Measurements from ENCODE around the gene VRTN. TPM values are rescaled to one million over a fixed set of nuclear protein-coding genes. Genes with fewer than 3 reads are reported as not detected.
A peak's percentile ranks its signal among the peaks of the same experiment; 100 is the strongest.

The VRTN gene
- total RNA-seq, 1 experiment from 2014 or later = 140 TPM

DNA sequence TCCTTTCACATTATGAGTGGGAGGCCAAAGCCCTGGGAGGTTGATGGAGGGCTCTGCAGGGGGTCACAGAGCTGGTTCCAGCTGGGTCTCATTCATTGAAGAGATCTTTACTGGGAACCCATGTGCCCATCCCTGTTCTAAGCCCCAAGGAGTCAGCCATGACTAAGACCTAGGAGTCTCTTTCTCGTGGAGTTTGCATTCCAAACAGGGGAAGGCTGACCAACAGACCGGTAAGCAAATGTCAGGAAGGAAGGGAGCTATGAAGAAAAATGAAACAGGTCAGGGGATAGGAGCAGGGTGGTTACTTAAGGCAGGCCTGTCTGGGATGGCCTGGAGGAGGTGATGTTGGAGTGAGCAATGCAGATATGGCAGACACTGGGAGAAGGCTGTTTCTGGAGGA lies 46.3 kb downstream of the VRTN start:
- DNase-seq = peak; percentile 15
- Histone ChIP-seq H3K4me3 (ENCODE audit: insufficient read depth, low read depth, low read length) (no peak overlapping the region), H3K36me3 (replicated peaks; ENCODE audit: control insufficient read depth, insufficient read depth, low read length) (no peaks in the 10 kb centered on the region), H3K27me3 (ENCODE audit: control insufficient read depth, insufficient read depth, low read length) (no peaks in the 10 kb centered on the region)

DNA sequence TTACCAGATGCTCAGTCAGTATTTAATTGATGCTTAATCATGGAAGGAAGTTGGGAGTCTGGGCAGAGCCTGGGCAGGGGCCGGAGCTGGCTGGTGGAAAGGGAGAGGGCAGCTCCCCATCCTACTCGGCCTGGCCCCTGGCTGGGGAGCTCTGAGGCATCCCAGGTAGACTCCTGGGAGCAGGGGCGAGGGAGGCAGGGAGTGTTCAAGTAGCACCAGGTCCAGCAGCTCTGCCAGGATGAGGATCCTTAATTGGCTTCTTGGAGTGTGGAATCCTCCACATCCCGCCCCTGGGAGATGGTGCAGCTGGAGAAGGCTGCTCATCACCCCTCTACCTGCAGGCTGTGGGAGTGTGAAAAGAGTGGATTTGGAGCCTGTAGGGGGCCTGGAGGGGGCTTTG lies 46.8 kb downstream of the VRTN start:
- H3K27me3 ChIP-seq (ENCODE audit: control insufficient read depth, insufficient read depth, low read length) = no peaks in the 10 kb centered on the region
- no peak overlapping the region for H3K4me3 ChIP-seq (ENCODE audit: insufficient read depth, low read depth, low read length)
- peak; percentile 37 for DNase-seq
- H3K36me3 ChIP-seq (replicated peaks; ENCODE audit: control insufficient read depth, insufficient read depth, low read length) = no peaks in the 10 kb centered on the region

DNA sequence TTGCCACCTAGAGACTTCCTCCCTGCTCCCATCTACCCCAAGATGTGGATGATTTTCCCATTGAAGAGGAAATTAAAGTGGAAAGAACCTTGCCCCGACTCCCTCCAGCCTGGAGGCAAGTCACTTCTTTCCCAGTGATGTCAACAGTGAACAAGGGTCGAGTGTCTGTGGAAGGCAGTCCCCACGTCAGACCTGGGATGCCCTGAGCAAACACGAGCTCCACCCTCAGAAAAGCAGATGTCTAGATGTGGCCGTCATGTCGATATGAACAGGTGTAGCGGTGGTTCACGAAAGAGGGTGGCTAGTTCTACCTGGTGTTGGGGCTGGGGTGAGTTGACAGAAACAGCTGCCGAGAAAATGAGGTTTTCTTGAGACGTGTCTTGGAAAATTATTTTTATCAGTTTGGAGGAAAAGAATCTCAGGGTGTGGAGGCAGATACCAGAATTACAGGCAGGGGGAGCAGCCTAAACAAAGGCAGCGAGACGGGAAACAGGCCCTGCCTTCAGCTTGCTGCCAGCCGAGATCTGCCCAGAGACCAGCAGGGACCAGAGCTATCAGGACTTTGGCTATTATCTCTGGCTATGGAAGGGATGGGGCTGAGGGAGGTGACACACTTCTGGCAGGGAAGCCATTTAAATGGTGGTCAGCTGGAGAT lies 51.9 kb downstream of the VRTN start:
- Histone ChIP-seq H3K4me3 (ENCODE audit: insufficient read depth, low read depth, low read length) (no peak overlapping the region), H3K27me3 (ENCODE audit: control insufficient read depth, insufficient read depth, low read length) (no peaks in the 10 kb centered on the region), H3K36me3 (replicated peaks; ENCODE audit: control insufficient read depth, insufficient read depth, low read length) (no peaks in the 10 kb centered on the region)
- DNase-seq = peak; percentile 78

DNA sequence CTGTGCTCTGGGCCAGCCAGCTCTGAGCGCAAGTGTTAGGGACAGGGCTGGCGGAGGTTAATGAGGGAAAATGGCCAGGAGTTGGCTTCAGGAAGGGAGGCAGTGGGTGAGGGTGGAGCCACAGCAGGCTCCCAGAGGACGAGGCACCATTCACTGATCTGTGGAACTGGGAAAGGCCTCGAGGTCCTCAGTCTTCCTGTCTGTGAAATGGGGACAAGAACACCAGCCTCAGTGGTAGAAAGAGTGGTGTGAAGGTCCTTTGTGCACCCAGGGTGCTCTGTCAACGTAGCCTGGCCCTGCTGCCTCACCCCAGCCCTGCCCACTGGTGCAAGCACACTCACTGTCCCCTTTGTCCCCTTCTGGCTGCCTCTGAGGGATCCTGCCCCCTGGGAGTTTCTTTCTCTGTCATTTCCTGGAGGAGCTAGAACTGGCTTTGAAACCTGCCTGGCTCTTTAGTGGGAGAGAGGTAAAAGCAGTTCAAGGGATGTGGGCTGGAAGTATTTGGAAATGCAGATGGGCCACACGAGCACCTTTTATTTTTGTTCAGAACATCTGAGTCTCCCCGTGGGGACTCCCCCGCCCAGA lies 52.7 kb downstream of the VRTN start:
- no peak for DNase-seq
- no peaks in the 10 kb centered on the region for H3K27me3 ChIP-seq (ENCODE audit: control insufficient read depth, insufficient read depth, low read length)
- H3K36me3 ChIP-seq (replicated peaks; ENCODE audit: control insufficient read depth, insufficient read depth, low read length) = no peaks in the 10 kb centered on the region
- no peak overlapping the region for H3K4me3 ChIP-seq (ENCODE audit: insufficient read depth, low read depth, low read length)

DNA sequence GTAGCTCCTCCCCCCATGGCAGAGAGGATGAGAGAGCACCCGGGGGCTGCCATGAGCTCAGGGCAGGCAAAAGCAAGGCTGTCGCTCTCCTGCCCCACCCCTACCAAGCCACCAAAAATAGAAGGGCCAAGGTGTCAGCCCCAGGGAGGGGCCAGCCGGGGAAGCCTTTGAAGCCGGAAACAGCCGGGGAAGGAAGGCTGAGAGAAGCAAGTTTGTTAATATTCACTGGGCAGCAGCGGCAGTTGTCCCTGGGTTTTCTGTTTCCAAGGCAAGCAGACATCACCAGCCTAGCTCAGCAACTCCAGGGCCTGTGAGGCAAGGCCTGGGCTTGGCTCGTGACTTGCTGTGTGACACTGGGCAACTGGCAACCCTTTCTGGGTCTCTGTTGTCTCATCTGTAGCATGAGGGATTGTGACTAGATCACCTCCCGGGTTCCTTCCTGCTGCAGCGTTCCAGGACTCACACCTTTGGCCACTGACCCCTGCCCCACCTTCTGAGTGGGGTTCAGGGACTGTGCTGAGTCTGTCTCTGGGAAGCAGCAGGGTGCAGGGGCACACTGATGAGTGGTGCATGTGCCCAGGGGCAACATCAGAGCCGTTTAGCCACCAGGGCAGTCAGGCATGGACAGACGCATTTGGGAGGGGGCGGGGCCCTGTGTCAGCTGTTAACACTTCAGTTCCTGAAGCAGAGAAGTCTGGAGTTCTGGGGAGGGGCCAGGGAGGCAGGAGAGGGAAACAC lies 53.4 kb downstream of the VRTN start:
- Histone ChIP-seq H3K27me3 (ENCODE audit: control insufficient read depth, insufficient read depth, low read length) (no peaks in the 10 kb centered on the region), H3K4me3 (ENCODE audit: insufficient read depth, low read depth, low read length) (peak overlapping the region; percentile 11; the same call in 1 of the 2 replicates), H3K36me3 (replicated peaks; ENCODE audit: control insufficient read depth, insufficient read depth, low read length) (no peaks in the 10 kb centered on the region)
- DNase-seq = peak; percentile 86

DNA sequence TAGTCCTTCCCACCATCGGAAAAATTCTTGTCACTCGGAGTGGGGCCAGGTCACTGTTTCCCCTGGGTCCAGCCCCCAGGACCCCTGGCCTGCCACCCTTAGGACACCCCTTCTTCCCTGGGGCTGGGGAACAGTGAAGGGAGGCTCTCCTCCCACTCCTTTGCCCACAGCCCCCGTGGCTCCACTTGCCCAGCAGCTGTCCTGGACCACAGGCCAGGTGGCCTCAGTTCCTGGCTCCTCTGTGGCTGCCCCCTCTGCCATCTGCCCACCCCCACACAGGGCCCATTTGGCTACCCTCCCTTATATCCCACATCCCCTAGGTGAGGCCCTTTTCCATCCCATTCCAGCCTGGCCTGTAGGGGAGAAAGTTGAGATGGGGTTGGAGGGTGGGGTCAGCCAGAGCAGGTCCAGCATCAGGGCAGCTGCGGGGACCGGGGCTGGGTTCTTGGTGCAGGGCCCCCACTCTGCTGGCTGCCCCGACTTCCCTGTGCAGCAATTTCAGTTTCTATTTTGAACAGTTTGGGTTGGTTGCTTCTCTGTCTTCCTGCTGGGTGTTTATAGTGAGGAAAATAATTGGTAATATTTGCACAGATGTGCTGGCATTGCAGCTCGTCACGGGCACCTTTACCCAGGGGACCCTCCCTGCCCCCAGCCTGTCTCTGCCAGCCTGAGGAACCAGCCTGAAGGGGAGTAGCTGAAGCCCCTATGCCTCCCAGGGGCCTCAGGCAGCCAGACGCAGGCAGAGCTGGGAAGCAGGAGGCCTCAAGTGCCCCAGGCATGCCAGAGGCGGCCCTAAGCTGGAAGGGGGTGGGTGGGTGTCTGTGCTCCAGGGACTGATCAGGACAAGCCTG lies 54.4 kb downstream of the VRTN start:
- no peaks in the 10 kb centered on the region for H3K36me3 ChIP-seq (replicated peaks; ENCODE audit: control insufficient read depth, insufficient read depth, low read length)
- DNase-seq = peak; percentile 63
- no peaks in the 10 kb centered on the region for H3K27me3 ChIP-seq (ENCODE audit: control insufficient read depth, insufficient read depth, low read length)
- no peak overlapping the region for H3K4me3 ChIP-seq (ENCODE audit: insufficient read depth, low read depth, low read length)

DNA sequence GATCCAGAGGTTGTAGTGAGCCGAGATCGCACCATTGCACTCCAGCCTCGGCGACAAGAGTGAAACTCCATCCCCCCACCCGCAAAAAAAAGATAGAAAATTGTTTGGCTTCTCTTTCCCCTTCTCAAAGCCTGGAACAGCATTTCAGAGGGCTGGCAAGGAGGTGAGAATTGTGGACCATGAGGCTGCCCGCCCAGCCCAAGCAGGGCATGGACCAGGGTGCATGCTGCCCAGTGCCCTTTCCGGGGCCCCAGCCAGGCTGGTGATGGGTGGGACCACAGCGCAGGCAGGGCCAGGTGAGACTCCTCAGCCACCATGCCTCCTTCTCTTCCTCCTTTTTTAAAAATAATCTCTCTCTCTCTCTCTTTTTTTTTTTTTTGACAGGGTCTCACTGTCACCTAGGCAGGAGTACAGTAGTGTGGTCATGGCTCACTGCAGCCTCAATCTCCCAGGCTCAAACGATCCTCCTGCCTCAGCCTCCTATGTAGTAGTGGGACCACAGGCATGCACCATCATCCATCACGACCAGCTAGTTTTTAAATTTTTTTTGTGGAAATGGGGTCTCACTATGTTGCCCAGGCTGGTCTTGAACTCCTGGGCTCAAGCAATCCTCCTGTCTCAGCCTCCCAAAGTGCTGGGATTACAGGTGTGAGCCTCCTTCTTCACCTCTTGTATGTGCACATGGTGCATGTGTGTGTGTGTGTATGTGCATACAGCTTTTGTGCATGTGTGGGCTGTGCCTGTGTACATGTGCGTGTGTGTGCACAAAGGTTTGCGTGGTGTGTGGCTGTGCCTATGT lies 55.5 kb downstream of the VRTN start:
- Histone ChIP-seq H3K27me3 (ENCODE audit: control insufficient read depth, insufficient read depth, low read length) (no peaks in the 10 kb centered on the region), H3K4me3 (ENCODE audit: insufficient read depth, low read depth, low read length) (no peak overlapping the region), H3K36me3 (replicated peaks; ENCODE audit: control insufficient read depth, insufficient read depth, low read length) (no peaks in the 10 kb centered on the region)
- no peak for DNase-seq

DNA sequence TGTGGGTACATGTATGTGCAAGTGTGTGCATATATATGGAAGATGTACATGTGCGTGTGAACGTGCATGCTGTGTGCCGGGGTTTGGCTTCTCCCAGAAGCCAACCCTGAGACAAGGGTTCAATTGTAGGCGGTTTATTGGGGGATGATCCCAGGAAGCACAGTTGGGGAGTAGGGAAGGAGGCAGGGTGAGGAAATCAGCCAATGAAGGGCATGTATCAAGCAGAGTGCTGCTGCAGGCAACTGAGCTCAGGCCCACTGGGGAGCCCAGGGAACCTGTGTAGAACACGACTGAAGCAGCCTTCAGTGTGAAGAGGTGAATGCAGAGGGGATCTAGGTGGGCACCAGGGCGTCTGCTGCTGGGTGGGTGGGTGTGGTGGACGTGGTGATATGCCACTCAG lies 56.2 kb downstream of the VRTN start:
- Histone ChIP-seq H3K4me3 (ENCODE audit: insufficient read depth, low read depth, low read length) (no peak overlapping the region), H3K27me3 (ENCODE audit: control insufficient read depth, insufficient read depth, low read length) (no peaks in the 10 kb centered on the region), H3K36me3 (replicated peaks; ENCODE audit: control insufficient read depth, insufficient read depth, low read length) (no peaks in the 10 kb centered on the region)
- DNase-seq = no peak

DNA sequence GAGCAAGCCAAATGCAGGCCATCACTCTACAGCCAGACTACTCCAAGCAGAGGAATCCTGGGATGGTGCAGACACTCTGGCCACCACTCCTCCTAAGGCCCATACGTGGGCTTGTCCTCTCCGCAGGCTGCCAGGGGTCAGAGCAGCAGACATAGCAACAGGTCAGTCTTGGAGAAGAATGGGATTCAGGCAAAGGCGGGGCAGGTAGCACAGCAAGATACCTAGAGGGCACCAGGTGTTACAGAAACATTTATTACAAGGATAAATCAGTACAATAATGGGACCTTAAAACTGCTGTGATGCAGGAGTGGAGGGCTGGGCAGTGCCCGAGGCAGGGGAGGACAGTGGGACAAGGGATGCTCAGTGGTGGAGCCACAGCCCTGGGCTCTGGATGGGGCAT lies 57.4 kb downstream of the VRTN start:
- no peaks in the 10 kb centered on the region for H3K27me3 ChIP-seq (ENCODE audit: control insufficient read depth, insufficient read depth, low read length)
- no peak overlapping the region for H3K4me3 ChIP-seq (ENCODE audit: insufficient read depth, low read depth, low read length)
- H3K36me3 ChIP-seq (replicated peaks; ENCODE audit: control insufficient read depth, insufficient read depth, low read length) = no peaks in the 10 kb centered on the region
- DNase-seq = peak; percentile 16

DNA sequence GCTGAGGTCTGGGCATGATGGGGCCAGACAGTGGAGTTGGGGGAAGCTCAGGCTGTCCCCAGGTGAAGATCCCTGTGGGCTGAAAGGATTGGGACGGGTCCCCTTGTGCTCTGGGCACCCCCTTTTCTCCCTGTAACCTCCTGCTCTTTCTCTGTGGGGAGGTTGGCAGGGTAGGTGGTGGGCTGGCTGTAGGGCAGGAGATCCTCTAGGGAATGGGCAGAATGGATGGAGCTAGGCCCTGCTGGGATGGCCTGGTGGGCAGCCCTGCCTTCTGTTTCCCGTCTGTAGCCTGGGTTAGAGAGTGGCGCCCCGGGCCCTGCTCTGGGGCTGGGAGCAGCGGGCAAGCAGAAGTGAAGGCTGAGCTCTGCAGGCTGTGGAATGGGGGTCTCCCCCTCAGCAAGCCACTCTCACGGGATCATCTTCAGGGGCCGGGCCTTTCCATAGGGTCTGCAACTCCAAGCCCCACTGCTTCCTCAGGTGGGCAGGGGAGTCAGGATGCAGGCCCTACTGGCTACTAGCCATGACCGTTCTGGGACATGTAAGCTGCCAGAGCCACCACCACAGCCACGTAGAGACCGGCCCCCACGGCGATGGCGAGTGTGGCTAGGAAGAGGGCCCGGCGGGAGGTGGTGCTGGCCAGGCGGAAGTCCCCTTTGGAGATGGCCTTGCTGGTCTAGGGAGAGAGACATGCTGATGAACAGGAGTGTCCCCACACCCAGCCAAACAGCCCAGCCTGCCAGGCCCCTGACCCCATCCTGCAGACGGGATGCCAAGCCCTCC lies 58.9 kb downstream of the VRTN start:
- Histone ChIP-seq H3K27me3 (ENCODE audit: control insufficient read depth, insufficient read depth, low read length) (no peaks in the 10 kb centered on the region), H3K36me3 (replicated peaks; ENCODE audit: control insufficient read depth, insufficient read depth, low read length) (no peaks in the 10 kb centered on the region)
- DNase-seq = peak; percentile 17

DNA sequence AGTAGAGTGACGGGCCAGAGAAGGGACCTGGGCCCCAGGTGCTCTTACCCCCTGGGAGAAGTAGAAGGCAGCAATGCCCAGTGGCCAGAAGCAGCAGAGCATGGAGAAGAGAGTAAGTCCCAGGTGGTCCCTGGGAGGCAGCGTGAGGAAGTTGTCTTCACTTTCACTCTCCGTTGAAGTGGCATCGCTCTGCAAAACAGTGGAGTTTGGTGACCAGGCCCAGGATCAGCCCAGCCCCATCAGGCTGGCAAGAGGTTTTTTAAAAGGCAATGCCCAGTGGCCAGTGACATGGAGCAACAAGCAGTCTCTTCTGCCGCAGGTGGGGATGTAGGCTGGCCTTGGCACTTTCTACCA lies 59.5 kb downstream of the VRTN start:
- Histone ChIP-seq H3K4me3 (ENCODE audit: insufficient read depth, low read depth, low read length) (no peak overlapping the region), H3K27me3 (ENCODE audit: control insufficient read depth, insufficient read depth, low read length) (no peaks in the 10 kb centered on the region), H3K36me3 (replicated peaks; ENCODE audit: control insufficient read depth, insufficient read depth, low read length) (no peaks in the 10 kb centered on the region)
- DNase-seq = peak; percentile 23

More for the DNA sequence above, 58.9 kb downstream of the VRTN start:
- no peak overlapping the region for H3K4me3 ChIP-seq (ENCODE audit: insufficient read depth, low read depth, low read length)

DNA sequence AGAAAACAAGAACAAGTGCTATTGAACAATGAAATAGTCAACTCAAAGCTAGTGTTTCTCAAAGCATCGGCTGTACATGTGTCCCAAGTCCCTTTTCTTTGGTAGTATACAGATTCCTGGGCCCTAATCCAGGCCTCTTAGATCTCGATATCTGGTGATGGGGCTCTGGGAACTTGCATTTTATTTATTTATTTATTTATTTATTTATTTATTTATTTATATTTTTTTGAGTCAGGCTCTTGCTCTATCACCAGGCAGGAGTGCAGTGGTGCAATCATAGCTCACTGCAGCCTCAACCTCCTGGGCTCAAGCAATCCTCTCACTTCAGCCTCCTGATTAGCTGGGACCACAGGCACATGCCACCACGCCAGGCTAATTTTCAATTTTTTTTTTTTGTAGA lies 60.6 kb downstream of the VRTN start:
- peak; percentile 10 for DNase-seq
- no peak overlapping the region for H3K4me3 ChIP-seq (ENCODE audit: insufficient read depth, low read depth, low read length)
- no peaks in the 10 kb centered on the region for H3K27me3 ChIP-seq (ENCODE audit: control insufficient read depth, insufficient read depth, low read length)
- H3K36me3 ChIP-seq (replicated peaks; ENCODE audit: control insufficient read depth, insufficient read depth, low read length) = no peaks in the 10 kb centered on the region

DNA sequence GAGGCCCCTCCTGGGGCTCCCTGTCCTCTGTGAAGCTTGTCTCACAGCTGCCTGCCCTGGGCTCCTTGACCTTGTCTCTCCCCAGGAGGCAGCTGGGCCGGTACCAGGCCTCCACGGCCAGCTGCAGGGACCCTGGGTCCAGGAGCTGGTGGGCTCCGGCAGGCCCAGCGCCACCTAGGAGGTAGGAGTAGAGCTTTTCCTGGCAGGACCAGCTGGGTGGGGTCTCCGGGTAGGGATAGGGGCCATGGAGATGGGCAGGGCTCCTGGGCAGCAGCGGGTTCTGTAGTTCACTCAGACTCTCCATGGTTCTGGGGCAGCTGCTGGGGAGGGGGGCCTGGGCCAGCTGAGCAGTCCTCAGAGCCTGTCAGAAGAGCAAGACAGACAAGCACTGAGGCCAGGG lies 61.2 kb downstream of the VRTN start:
- Histone ChIP-seq H3K36me3 (replicated peaks; ENCODE audit: control insufficient read depth, insufficient read depth, low read length) (no peaks in the 10 kb centered on the region), H3K4me3 (ENCODE audit: insufficient read depth, low read depth, low read length) (no peak overlapping the region), H3K27me3 (ENCODE audit: control insufficient read depth, insufficient read depth, low read length) (no peaks in the 10 kb centered on the region)
- peak; percentile 55 for DNase-seq

Measured in H7 (cell line).